ENCODE data around the gene KDM4B.

The KDM4B gene

GRCh38 chr19:5074830-5075394, 106.0 kb downstream of the KDM4B start:
- peaks cover 92 to 99% (median 97%) of the 10 kb centered on the region in 11 experiments for H4K20me1 ChIP-seq
- peak overlapping the region; percentile 71 to 99 (median 94) for H3K4me2 ChIP-seq
- TF ChIP-seq Cebpa-rat (IDR thresholded peaks at IDR 0.05), result no peak
- peaks cover 0 to 29% (median 12%) of the 10 kb centered on the region in 11 experiments; a peak in 11 of 22 replicates for H3K27me3 ChIP-seq
- peak overlapping the region in 1 of 11 experiments; percentile 31; a peak in 1 of 22 replicates for H3K27ac ChIP-seq
- peak overlapping the region in 4 of 11 experiments; percentile 24 to 41 (median 32); a peak in 6 of 22 replicates for H3K9ac ChIP-seq
- H3K36me3 ChIP-seq, result peaks cover 35 to 78% (median 56%) of the 10 kb centered on the region in 11 experiments
- H3K4me1 ChIP-seq, result peaks cover 72 to 96% (median 90%) of the 10 kb centered on the region in 10 experiments
- no peaks in the 10 kb centered on the region for H3K9me3 ChIP-seq (replicated peaks in 1 of 11)
- no peak overlapping the region for H3K4me3 ChIP-seq

GRCh38 chr19:5075597-5075996, 106.7 kb downstream of the KDM4B start:
- Histone ChIP-seq H3K4me2 (peak overlapping the region; percentile 71 to 99 (median 94); a peak in 19 of 22 replicates), H3K27ac (no peak overlapping the region), H3K27me3 (peaks cover 0 to 22% (median 5%) of the 10 kb centered on the region in 11 experiments; a peak in 9 of 22 replicates), H3K4me1 (peaks cover 65 to 96% (median 90%) of the 10 kb centered on the region in 10 experiments), H3K9ac (peak overlapping the region in 2 of 11 experiments; percentile 15 to 36; a peak in 2 of 22 replicates), H3K4me3 (no peak overlapping the region), H3K36me3 (peaks cover 35 to 81% (median 56%) of the 10 kb centered on the region in 11 experiments), H4K20me1 (peaks cover 92 to 99% (median 97%) of the 10 kb centered on the region in 11 experiments), H3K9me3 (replicated peaks in 1 of 11) (no peaks in the 10 kb centered on the region)
- TF ChIP-seq Cebpa-rat (IDR thresholded peaks at IDR 0.05), result no peak

- Histone ChIP-seq H3K4me2 (peak overlapping the region in 10 of 11 experiments; percentile 10 to 72 (median 36); a peak in 11 of 22 replicates), H3K4me3 (no peak overlapping the region), H3K4me1 (peaks cover 55 to 93% (median 87%) of the 10 kb centered on the region in 10 experiments), H3K36me3 (peaks cover 45 to 86% (median 67%) of the 10 kb centered on the region in 11 experiments), H3K27ac (no peak overlapping the region), H3K27me3 (peaks cover 0 to 12% (median 4%) of the 10 kb centered on the region in 11 experiments; a peak in 7 of 22 replicates), H3K9me3 (replicated peaks in 1 of 11) (no peaks in the 10 kb centered on the region), H4K20me1 (peaks cover 92 to 99% (median 97%) of the 10 kb centered on the region in 11 experiments), H3K9ac (no peak overlapping the region)
- TF ChIP-seq Cebpa-rat (IDR thresholded peaks at IDR 0.05), result no peak
These were observed 107.7 kb downstream of the KDM4B start for GRCh38 chr19:5076440-5077208.

GRCh38 chr19:5077209-5077515, 108.2 kb downstream of the KDM4B start:
- Histone ChIP-seq H3K27ac (no peak overlapping the region), H3K9ac (peak overlapping the region in 1 of 11 experiments; percentile 16; a peak in 2 of 22 replicates), H3K4me1 (peaks cover 49 to 88% (median 81%) of the 10 kb centered on the region in 10 experiments), H3K4me2 (peak overlapping the region in 10 of 11 experiments; percentile 10 to 72 (median 36); a peak in 13 of 22 replicates), H3K9me3 (replicated peaks in 1 of 11) (no peaks in the 10 kb centered on the region), H4K20me1 (peaks cover 92 to 99% (median 97%) of the 10 kb centered on the region in 11 experiments), H3K27me3 (peaks cover 0 to 11% (median 4%) of the 10 kb centered on the region in 11 experiments; a peak in 7 of 22 replicates), H3K4me3 (no peak overlapping the region), H3K36me3 (peaks cover 50 to 86% (median 72%) of the 10 kb centered on the region in 11 experiments)
- TF ChIP-seq Cebpa-rat (IDR thresholded peaks at IDR 0.05), result no peak

- peaks cover 87 to 99% (median 97%) of the 10 kb centered on the region in 11 experiments for H4K20me1 ChIP-seq
- H3K9me3 ChIP-seq (replicated peaks in 1 of 11), result no peaks in the 10 kb centered on the region
- H3K4me1 ChIP-seq, result peaks cover 42 to 77% (median 72%) of the 10 kb centered on the region in 10 experiments
- no peak overlapping the region for H3K4me3 ChIP-seq
- H3K27ac ChIP-seq, result no peak overlapping the region
- no peak for TF ChIP-seq Cebpa-rat (IDR thresholded peaks at IDR 0.05)
- peaks cover 0 to 6% (median 0%) of the 10 kb centered on the region in 11 experiments; a peak in 5 of 22 replicates for H3K27me3 ChIP-seq
- no peak overlapping the region for H3K9ac ChIP-seq
- peaks cover 57 to 86% (median 77%) of the 10 kb centered on the region in 11 experiments for H3K36me3 ChIP-seq
- H3K4me2 ChIP-seq, result peak overlapping the region in 10 of 11 experiments; percentile 22 to 72 (median 34); a peak in 14 of 22 replicates
These were observed 109.3 kb downstream of the KDM4B start for GRCh38 chr19:5078182-5078581.

GRCh38 chr19:5078666-5079065, 109.8 kb downstream of the KDM4B start:
- TF ChIP-seq Cebpa-rat (IDR thresholded peaks at IDR 0.05), result no peak
- Histone ChIP-seq H3K4me2 (peak overlapping the region in 7 of 11 experiments; percentile 24 to 90 (median 60); a peak in 7 of 22 replicates), H3K4me3 (no peak overlapping the region), H3K9ac (no peak overlapping the region), H3K4me1 (peaks cover 37 to 72% (median 68%) of the 10 kb centered on the region in 10 experiments), H3K27me3 (peaks cover 0 to 2% (median 0%) of the 10 kb centered on the region in 11 experiments; a peak in 3 of 22 replicates), H3K36me3 (peaks cover 60 to 87% (median 77%) of the 10 kb centered on the region in 11 experiments), H3K9me3 (replicated peaks in 1 of 11) (no peaks in the 10 kb centered on the region), H4K20me1 (peaks cover 87 to 99% (median 97%) of the 10 kb centered on the region in 11 experiments), H3K27ac (no peak overlapping the region)

GRCh38 chr19:5079071-5079774, 110.3 kb downstream of the KDM4B start:
- Histone ChIP-seq H3K9me3 (replicated peaks in 1 of 11) (no peaks in the 10 kb centered on the region), H3K27me3 (no peaks in the 10 kb centered on the region), H3K4me2 (peak overlapping the region in 9 of 11 experiments; percentile 60 to 90 (median 69); a peak in 18 of 22 replicates), H3K9ac (peak overlapping the region in 3 of 11 experiments; percentile 24 to 40 (median 33); a peak in 1 of 22 replicates), H3K27ac (no peak overlapping the region), H3K36me3 (peaks cover 61 to 90% (median 79%) of the 10 kb centered on the region in 11 experiments), H3K4me3 (no peak overlapping the region), H3K4me1 (peaks cover 31 to 67% (median 62%) of the 10 kb centered on the region in 10 experiments), H4K20me1 (peaks cover 83 to 96% (median 93%) of the 10 kb centered on the region in 11 experiments)
- no peak for TF ChIP-seq Cebpa-rat (IDR thresholded peaks at IDR 0.05)

GRCh38 chr19:5080030-5080654, 111.2 kb downstream of the KDM4B start:
- no peaks in the 10 kb centered on the region for H3K27me3 ChIP-seq
- H3K4me2 ChIP-seq, result peak overlapping the region in 9 of 11 experiments; percentile 60 to 90 (median 69); a peak in 18 of 22 replicates
- peaks cover 61 to 90% (median 76%) of the 10 kb centered on the region in 11 experiments for H3K36me3 ChIP-seq
- TF ChIP-seq Cebpa-rat (IDR thresholded peaks at IDR 0.05), result no peak
- H3K9ac ChIP-seq, result peak overlapping the region in 4 of 11 experiments; percentile 1 to 40 (median 28); a peak in 5 of 22 replicates
- H3K4me1 ChIP-seq, result peaks cover 22 to 58% (median 53%) of the 10 kb centered on the region in 10 experiments
- no peak overlapping the region; a peak in 1 of 20 replicates for H3K4me3 ChIP-seq
- peaks cover 76 to 91% (median 88%) of the 10 kb centered on the region in 11 experiments for H4K20me1 ChIP-seq
- H3K9me3 ChIP-seq (replicated peaks in 1 of 11), result no peaks in the 10 kb centered on the region
- H3K27ac ChIP-seq, result no peak overlapping the region
